CD4-positive, alpha-beta T cell treated with Interferon alpha-2 for 1 hour (primary cell): ENCODE measurements around the gene BRMS1L.
"Not testable (repeated sequence)": the region's sequence is repeated elsewhere in the genome, so short reads cannot be mapped to it uniquely, and the experiment has no call there.

Experiments
- DNase-seq, 2 donors: peaks; one replicate each; pipeline ENCODE4 v3.0.0-alpha.2; 2020 to 2022

BRMS1L gene

DNA sequence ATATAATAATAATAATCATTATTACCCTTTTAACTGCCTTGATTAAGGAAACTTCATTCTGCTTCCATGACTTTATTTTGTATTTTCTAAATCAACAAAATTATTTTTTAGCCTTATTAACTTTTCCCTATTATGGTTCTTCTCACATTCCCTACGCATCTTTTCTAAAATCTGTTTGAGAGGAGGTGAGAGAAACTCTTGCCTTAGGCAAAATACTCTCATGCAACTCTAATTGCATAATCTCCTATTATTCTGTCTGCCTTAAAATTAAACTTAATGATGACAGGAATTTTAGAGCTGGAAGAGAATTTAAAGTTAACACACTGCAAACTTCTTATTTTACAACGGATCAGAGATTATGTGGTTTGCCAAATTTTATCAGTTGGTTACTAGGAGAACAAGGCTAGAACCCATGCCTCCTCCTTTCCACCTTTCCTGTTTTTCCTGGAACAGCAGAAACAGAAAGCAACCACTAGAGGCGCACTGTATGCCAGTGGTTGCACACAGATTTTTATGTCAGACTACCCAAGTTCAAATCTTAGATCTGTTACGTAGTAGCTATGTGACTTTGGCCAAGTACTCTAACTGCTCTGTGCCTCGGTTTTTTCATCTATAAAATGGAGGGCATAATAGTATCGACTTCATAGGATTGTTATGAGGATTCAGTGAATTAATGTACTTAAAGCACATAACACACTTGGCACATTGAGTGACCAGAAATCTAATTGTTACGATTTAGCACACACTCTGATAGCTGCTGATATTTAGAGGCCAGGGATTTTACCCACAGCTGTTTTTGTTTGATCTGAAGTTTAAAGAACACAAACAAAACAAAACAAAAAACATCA is 4.3 kb upstream of the BRMS1L start:
- DNase-seq = peak; percentile 8 to 53

DNA sequence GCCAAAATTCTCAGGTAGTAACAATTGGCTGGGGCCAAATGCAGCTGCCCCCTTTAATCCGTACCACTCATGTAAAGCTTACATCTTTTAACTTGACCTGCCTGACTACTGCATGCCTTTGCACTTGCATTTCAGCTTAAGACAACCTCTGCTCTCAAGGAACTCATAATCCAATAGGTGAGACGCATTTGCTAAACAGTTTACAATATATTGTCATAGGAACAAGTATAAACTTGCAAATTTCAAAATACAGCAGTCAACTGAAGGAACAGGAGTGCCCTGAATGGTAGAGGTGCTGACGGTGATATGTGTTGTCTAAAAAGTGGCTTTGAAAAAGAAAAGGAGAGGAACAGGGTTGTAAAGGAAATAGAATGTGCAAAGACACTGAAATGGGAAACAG is 3.6 kb upstream of the BRMS1L start:
- DNase-seq = no peak

DNA sequence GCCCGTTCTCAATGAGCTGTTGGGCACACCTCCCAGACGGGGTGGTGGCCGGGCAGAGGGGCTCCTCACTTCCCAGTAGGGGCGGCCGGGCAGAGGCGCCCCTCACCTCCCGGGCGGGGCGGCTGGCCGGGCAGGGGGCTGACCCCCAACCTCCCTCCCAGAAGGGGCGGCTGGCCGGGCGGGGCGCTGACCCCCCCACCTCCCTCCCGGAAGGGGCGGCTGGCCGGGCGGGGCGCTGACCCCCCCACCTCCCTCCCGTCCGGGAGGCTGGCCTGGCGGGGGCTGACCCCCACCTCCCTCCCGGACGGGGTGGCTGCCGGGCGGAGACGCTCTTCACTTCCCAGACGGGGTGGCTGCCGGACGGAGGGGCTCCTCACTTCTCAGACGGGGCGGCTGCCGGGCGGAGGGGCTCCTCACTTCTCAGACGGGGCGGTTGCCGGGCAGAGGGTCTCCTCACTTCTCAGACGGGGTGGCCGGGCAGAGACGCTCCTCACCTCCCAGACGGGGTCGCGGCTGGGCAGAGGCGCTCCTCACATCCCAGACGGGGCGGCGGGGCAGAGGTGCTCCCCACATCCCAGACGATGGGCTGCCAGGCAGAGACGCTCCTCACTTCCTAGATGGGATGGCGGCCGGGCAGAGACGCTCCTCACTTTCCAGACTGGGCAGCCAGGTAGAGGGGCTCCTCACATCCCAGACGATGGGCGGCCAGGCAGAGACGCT is 1.5 kb upstream of the BRMS1L start:
- not testable (repeated sequence) for DNase-seq

DNA sequence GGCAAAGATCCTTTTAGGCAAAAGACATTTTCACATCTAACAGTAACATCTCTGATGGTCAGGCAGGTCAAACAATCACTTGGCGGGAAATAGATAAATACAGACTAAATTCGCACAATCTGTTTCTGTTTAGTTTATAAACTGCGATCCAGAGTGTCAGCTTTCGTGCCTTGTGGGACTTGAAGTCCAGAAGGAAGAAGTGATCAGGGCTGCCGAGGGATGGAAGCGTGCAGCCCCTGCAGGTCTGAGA is 245 bp upstream of the BRMS1L start:
- DNase-seq = no peak

DNA sequence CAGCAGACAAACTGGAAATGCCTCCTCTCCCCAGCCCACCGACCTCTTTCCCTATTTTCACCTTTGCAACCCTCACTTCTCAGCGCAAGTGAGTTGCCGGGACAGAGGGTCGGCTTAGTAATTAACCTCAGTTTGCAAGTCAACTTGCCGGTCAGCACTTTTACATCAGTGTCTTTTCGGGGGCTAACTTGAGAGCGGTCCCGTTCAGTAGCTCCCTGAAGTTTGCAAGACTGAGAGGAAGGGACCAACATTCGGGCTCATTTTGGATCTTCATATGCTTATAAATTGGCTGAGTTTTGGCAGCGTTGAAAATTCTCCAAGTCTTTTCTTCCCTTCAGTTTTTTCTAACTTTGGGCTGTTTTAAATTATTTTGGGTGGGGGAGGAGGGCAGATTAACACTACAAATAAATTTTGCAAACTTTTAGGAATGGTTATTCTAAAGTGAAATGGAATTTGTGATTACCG is 846 bp downstream of the BRMS1L start:
- DNase-seq = no peak

DNA sequence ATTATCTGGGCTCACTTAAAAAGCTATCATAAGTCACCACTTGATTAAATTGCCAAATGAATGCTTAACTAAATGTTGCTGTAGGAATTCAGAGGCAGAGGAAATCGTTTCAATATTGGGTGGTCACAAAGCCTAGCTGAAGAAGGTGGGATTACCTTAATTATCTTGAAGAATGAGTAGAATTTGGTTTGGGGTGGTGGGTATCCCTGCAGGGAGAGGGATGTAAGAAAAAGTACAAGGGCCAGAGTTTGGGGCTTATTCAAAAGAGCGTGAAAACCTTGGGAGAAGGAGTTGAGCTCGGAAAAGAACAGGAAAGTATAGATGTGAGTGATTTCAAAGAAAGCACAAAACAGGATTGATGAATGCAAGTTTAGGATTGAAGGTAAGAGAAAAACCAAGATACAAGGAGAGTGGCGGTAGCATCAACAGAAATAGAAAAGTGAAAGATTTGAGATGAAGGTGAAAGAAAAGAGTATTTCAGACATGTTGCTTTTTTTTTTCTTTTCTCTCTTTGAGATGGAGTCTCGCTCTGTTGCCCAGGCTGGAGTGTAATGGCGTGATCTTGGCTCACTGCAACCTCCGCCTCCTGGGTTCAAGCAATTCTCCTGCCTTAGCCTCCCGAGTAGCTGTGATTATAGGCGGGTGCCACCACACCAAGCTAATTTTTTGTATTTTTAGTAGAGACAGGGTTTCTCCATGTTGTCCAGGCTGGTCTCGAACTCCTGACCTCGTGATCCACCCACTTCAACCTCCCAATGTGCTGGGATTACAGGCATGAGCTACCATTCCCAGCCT is 1.7 kb downstream of the BRMS1L start:
- DNase-seq = no peak

DNA sequence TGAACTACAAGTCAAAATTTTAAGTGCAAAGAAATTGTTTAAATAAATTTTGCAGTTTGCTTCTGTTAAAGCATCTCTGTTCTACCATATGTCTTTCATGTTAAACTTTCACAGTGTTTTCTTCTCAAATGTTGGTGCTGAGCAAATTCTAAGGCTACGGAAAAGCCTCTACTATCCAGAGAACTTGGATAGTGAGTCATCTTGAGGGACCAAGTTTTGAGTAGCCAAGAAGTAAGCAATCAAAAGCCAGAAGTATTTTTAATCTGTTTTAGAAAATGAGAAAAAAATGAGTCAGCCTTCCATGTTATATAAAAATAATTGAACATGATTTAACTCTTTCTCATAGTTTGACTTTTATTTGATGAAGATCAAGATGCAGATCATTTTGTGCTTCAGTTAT is 3.3 kb downstream of the BRMS1L start:
- DNase-seq = no peak

DNA sequence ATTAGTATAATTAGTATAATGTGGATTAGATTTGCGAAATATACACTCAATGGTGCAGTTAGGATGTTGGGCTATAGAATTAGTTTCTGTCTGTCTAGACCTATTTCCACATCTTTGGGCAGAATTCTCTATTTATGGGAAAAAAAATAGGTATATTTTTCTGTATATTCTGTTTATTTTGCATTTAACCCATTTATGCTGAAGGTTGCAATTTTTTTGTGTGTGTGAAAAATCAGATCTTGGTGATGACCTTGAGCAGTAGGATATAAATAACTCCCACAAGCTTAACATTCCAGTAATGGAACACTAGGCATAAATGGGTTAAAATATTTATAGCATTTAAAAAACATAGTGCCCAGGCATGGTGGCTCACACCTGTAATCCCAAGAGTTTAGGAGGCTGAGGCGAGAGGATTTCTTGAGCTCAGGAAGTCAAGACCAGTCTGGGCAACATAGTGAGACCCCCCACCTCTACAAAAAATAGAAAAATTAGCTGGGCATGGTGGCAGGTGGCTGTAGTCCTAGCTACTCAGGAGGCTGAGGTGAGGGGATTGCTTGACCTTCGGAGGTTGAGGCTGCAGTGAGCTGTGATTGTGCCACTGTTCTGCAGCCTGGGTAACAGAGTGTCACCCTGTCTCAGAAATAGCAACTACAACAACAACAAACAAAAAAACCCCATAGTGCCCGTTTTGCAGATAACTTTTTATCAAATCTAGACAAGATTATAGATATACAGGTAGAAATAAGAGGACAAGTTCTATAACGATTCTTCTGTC is 9.3 kb downstream of the BRMS1L start:
- no peak for DNase-seq

DNA sequence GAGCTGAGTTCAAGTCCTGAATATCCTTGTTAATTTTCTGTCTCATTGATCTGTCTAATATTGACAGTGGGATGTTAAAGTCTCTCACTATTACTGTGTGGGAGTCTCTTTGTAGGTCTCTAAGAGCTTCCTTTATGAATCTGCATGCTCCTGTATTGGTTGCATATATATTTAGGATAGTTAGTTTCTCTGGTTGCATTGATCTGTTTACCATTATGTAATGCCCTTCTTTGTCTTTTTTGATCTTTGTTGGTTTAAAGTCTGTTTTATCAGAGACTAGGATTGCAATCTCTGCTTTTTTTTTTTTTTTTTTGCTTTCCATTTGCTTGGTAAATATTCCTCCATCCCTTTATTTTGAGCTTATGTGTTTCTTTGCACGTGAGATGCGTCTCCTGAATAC is 15.6 kb downstream of the BRMS1L start:
- not testable (repeated sequence) for DNase-seq

DNA sequence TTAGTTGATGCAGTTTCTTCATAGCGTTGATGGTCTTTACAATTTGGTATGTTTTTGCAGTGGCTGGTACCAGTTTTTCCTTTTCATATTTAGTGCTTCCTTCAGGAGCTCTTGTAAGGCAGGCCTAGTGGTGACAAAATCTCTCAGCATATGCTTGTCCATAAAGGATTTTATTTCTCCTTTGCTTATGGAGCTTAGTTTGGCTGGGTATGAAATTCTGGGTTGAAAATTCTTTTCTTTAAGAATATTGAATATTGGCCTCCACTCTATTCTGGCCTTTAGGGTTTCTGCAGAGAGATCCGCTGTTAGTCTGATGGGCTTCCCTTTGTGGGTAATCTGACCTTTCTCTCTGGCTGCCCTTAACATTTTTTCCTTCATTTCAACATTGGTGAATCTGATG is 16.1 kb downstream of the BRMS1L start:
- DNase-seq = not testable (repeated sequence)

DNA sequence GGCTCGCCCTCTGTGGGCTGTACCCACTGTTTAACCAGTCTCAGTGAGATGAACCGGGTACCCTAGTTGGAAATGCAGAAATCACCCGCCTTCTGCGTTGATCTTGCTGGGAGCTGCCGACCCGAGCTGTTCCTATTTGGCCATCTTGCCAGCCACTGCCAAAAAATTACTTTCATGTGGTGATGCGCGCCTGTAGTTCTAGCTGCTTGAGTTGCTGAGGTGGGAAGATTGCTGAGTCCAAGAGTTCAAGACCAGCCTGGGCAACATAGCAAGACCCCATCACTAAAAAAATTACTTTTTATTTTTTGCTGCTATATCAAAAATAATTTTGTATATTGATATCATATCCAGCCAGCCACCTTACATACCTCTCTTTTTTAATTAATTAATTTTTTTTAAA is 18.4 kb downstream of the BRMS1L start:
- DNase-seq = no peak

DNA sequence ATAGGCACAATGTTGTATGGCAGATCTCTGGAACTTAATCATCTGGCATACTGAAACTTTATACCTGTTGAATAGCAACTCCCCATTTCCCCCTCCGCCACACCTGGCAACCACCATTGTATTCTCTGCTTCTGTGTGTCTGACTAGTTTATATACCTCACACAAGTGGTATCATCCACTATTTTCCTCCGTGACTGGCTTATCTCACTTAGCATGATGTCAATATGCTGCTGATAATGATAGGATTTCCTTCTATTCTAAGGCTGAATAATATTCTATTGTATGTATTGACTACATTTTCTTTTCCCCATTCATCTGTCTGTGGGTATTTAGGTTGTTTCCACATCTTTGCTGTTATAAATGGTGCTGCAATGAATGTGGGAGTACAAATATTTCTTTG is 21.5 kb downstream of the BRMS1L start:
- DNase-seq = no peak

DNA sequence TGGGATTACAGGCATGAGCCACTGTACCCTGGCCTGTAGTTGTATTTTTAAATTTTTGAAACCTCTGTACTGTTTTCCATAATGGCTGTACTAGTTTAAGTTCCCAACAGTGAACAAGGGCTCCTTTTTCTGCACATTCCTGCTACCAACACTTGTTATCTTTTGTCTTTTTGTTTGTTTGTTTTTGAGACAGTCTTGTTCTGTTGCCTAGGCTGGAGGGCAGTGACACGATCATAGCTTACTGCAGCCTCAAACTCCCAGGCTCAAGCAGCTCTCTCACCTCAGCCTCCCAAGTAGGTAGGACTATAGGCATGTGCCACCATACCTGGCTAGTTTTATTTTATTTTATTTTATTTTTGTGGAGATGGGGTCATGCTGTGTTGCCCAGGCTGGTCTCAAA is 23.0 kb downstream of the BRMS1L start:
- DNase-seq = no peak

DNA sequence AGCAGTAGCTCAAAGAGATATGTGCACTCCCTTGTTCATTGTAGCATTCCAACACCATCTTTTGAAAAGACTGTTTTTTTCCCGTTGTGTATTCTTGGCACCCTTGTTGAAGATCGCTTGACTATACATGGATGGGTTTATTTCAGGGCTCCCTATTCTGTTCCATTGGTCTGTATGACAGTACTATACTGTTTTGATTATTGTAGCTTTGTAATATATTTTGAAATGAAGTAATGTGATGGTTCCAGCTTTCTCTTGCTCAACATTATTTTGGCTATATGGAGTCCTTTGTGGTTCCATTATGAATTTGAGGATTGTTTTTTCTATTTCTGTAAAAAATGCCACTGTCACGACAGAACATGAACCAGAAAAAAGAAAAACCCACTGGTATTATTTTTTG is 25.7 kb downstream of the BRMS1L start:
- DNase-seq = no peak

DNA sequence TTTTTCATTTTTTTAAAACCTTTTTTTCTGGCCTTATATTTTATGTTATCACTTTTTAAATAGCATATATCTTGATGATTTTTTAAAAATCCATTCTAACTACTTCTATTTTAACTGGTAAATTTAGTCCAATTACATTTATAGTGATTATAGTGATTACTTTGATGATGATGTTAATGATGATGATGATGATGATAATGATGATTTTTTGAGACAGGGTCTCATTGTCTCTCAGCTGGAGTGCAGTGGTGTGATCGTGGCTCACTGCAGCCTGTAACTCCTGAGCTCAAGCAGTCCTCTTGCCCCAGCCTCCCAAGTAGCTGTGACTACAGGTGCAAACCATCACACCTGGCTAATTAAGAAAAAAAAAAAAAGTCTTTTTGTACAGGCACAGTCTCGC is 27.1 kb downstream of the BRMS1L start:
- DNase-seq = no peak

DNA sequence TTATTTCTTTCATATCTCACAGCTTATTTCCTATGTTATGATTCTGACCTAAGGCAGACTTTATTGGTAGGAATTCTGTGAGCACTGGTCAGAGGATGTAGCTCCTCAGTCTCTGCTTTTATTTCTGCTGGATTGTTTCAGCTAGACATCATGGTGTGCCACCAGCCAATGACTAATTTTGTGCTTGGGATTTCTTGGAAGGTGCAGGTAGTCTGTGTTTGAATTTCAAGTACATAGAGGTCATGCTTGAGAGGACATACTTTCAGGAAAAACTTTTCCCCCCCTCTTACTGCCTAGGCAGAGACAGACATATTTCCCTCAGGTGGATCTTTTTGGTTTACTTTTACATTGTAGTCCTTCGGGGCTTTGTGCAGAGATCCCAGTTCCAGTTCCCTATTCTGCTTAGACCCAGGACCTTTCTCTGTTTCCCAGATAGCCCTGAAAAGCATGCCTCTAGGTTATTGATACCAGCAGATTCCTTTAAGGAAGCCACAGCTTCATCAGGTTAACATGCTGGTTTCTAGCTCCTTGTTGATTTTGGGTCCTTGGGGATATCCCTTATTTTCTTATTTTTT is 28.6 kb downstream of the BRMS1L start:
- DNase-seq = no peak

DNA sequence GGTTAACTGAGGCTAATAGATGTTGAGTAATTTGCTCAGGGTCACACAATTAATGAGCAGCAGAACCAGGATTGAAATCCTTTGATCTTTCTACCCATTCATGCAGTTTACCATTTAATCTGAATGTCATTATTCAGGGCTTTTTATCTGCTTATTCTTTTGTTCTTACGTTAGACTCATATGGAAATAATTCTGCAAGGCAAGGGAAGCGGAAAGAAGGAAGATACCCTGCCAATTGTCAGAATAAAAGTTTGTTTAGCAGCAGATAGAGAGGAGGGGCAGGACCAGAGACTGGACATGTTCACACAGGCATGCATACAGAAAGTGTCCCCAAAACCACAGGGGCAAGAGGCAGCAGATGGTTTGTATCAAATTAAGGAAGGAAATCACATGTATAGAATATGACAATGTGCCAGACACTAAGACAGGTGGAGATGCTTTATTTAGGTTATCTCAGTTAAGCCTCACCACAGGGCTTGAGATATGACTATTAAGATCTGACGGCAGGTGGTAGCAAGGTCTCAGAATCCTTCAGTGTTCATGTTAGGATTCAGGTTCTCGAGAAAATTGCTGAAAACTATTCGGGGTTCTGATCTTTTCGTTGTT is 29.8 kb downstream of the BRMS1L start:
- no peak for DNase-seq

DNA sequence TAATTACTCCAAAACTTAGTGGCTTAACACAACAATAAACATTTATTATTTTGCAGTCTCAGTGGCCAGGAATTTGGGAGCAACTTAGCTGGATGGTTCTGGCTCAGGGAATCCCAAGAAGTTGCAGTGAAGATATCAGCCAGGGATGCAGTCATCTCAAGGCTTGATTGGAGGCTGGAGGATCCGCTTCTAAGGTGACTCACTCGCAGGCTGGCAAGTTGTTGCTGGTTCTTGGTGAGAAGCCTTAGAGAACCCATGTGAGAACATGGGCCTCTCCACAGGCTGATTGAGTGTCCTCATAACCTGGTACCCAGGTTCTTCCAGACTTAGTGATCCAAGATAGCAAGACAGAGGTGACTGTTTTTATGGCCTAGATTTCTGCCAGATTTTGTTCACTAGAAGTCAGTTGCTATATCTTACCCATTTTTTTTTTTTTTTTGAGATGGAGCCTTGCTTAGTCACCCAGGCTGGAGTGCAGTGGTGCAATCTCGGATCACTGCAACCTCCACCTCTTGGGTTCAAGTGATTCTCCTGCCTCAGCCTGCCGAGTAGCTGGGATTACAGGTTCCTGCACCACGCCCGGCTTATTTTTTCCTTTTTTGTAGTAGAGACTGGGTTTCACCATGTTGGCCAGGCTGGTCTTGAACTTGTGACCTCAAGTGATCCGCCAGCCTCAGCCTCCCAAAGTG is 32.5 kb downstream of the BRMS1L start:
- no peak for DNase-seq

DNA sequence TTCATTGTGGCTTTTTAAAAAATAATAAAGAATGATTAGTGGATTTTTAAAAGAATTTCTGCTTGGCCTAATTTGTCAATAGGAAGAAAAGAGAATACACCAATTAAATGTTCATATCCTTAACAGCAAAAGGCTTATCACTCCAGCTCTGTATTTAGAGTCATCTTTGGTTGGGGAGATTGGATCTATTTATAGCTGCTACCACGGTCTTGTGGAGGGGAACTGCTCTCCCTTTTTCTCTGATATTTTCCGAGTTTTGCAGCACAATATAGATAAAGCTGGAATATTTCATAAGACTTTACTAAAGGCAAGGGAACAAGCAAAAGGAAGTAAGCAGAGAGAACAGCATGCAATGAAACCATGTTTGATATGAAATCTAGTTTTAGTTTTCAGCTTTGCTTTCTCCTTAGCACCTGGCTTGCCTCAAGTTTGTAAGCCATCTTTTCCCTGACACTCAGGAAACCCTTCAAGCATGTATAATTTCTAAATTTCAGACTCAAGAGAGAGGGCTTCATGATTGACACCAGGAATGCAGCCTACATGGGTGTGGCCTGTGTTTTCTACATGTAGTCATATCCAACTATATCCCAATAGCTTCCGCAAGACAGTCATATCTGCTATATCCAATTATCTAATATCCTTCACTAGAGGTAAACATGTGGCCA is 35.2 kb downstream of the BRMS1L start:
- no peak for DNase-seq

DNA sequence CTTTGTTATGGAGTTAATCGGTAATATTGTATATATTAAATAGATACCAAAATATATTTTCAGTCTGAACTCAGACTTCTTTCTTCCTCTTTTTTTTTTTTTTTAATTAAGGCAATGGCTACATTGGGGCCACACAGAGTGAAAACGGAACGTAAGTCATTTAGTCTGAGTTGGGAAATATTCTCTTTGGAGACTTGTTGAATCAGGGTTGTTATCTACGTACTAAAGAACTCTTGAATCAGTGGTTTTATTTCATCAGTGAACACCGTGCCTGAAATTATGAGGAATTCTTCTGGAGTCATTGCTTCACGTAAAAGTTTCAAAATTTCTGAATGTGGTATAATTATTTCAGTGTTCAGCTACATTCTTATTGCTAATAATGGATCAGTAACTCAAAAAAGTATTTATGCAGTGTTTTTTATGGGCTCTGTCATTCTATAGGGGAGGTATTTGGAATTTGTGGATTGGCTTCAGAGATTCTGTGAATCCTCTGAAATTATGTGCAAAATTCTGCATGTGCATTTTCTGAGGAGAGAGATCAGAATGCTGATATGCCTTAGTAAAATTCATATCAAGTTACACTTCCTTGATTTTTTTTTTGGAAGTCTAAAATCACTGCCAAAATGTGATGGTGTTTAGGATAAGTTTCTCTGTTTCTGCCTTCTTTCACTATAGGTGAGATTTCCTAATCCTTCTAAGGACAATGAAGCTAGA is 39.6 kb downstream of the BRMS1L start:
- no peak for DNase-seq
